Esophagus squamous epithelium (tissue), 5 donors: ENCODE data around the gene CD82. TPM values are rescaled to one million over a fixed set of nuclear protein-coding genes. Genes with fewer than 3 reads are reported as not detected.
A peak's percentile ranks its signal among the peaks of the same experiment; 100 is the strongest.

ENCODE experiments used
- DNase-seq: peaks from one replicate; lab custom pipeline; 2025; lab: John Stamatoyannopoulos, UW
- H3K27ac ChIP-seq, 4 donors: fragments of 200-600 bp; sonication (generic); one replicate each; pipeline ENCODE4 v1.5.1; 2016 to 2019; ENCODE audit warnings: mild to moderate bottlenecking in 1 of 4
- H3K27me3 ChIP-seq, 4 donors: fragments of 200-600 bp; sonication (generic); 1 replicate in 3 of 4; 2 replicates in 1 of 4; pipeline versions ENCODE4 v1.5.1 to v1.6.0; 2017 to 2021; ENCODE audit warnings: antibody characterized with exemption in 1 of 4
- H3K36me3 ChIP-seq, 3 donors: fragments of 200-600 bp; sonication (generic); one replicate each; pipeline ENCODE4 v1.5.1; 2016 to 2019
- H3K4me1 ChIP-seq, 3 donors: fragments of 200-600 bp; sonication (generic); one replicate each; pipeline ENCODE4 v1.5.1; 2017 to 2019
- H3K4me3 ChIP-seq, 4 donors: fragments of 200-600 bp; sonication (generic); 1 replicate in 3 of 4; 2 replicates in 1 of 4; pipeline ENCODE4 v1.5.1; 2016 to 2019; ENCODE audit warnings: mild to moderate bottlenecking in 2 of 4, moderate library complexity in 1 of 4
- H3K9me3 ChIP-seq, 3 donors: fragments of 200-600 bp; sonication (generic); one replicate each; pipeline ENCODE4 v1.5.1; 2016 to 2019
- POLR2A ChIP-seq, 4 donors: fragments of 450-650 bp; IDR thresholded peaks; one replicate each; pipeline ENCODE4 v1.6.1; 2017; ENCODE audit warnings: antibody characterized with exemption in 4 of 4, mild to moderate bottlenecking in 4 of 4, moderate library complexity in 3 of 4
- WGBS, 2 donors: methylation state at CpG; one replicate each; pipeline ENCODE4 v1.1.5; 2018; 5-methylcytosine and 5-hydroxymethylcytosine counted together
- intact Hi-C: fragments of 100-400 bp; cut with DNase I; formaldehyde crosslinking; loops from one replicate; pipeline ENCODE4 v1.15.0; 2022
- total RNA-seq, 4 donors: library from RNA; depleted of rRNA; stranded (reverse); fragments of >200 nt; gene quantifications; one replicate each; pipeline ENCODE4 v1.1.0, GENCODE V29; 2016
- TF ChIP-seq, protein P1 (sequence below), 6 experiments: fragments of 450-650 bp in 4 of 6; fragments of 200-600 bp in 2 of 6; sonication (generic) in 2 of 6; IDR thresholded peaks; one replicate each; pipeline ENCODE4 v1.5.1; 2016 to 2019; ENCODE audit warnings: antibody characterized with exemption in 6 of 6, mild to moderate bottlenecking in 4 of 6, moderate library complexity in 4 of 6
- donor health status: DM: yes; HTN: yes; CAD: no.

Gene CD82
- total RNA-seq, 4 donors from 2014 or later = 70.9 to 137 (median 108) TPM

- Histone ChIP-seq H3K36me3 (peaks cover 0 to 24% (median 4%) of the 10 kb centered on the region in 3 donors), H3K4me3 (no peak overlapping the region), H3K27me3 (no peaks in the 10 kb centered on the region), H3K4me1 (peaks cover 64 to 100% (median 82%) of the 10 kb centered on the region in 3 donors), H3K9me3 (no peaks in the 10 kb centered on the region), H3K27ac (peak overlapping the region; percentile 76 to 88 (median 84))
- DNase-seq = no peak
- intact Hi-C loops = no loop called here
- WGBS, 2 donors = 54 to 63% methylated on average over 4 of the region's 4 CpGs
- TF ChIP-seq POLR2A (IDR thresholded peaks at IDR 0.05) = no peak
- TF ChIP-seq, protein P1, sequence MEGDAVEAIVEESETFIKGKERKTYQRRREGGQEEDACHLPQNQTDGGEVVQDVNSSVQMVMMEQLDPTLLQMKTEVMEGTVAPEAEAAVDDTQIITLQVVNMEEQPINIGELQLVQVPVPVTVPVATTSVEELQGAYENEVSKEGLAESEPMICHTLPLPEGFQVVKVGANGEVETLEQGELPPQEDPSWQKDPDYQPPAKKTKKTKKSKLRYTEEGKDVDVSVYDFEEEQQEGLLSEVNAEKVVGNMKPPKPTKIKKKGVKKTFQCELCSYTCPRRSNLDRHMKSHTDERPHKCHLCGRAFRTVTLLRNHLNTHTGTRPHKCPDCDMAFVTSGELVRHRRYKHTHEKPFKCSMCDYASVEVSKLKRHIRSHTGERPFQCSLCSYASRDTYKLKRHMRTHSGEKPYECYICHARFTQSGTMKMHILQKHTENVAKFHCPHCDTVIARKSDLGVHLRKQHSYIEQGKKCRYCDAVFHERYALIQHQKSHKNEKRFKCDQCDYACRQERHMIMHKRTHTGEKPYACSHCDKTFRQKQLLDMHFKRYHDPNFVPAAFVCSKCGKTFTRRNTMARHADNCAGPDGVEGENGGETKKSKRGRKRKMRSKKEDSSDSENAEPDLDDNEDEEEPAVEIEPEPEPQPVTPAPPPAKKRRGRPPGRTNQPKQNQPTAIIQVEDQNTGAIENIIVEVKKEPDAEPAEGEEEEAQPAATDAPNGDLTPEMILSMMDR (IDR thresholded peaks at IDR 0.05) = no peak
Measured at GRCh38 chr11:44576656-44577055, 11.2 kb downstream of the CD82 start.

DNA sequence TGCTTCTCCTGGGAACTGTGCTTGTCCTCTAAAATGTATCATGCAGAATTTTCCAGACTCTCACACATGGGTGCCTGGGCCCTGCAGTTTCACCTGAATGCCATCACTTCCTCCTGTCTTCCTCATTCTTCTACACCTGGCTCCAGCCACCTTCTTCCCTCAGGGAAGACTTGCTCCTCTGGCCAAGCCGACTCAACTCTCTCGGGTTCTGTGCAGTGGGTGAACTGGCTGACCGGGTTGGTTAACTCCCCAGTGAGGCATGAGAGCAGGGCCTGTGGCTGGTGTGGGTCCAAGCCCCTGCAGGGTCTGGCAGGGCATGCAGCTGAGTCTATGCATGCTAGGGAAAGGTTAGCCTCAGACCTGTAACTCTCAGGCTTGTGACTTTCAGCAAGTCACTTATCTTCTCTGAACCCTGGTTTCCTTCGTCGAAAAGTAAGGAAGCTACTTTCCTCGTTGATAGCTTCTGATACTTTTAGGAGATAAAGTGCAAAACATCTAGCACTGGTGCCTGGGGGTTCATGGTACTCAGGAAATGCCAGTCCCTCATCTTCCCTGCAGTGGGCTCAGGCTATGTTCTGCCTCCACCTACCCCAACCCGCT lies 11.9 kb downstream of the CD82 start:
- no peak for TF ChIP-seq POLR2A (IDR thresholded peaks at IDR 0.05)
- TF ChIP-seq, protein P1 (IDR thresholded peaks at IDR 0.05) = peak in 1 of 6 experiments; percentile 12
- peak overlapping the region; percentile 76 to 88 (median 84) for H3K27ac ChIP-seq
- no peak for DNase-seq
- no peaks in the 10 kb centered on the region for H3K9me3 ChIP-seq
- H3K4me1 ChIP-seq = peaks cover 64 to 93% (median 76%) of the 10 kb centered on the region in 3 donors
- peaks cover 0 to 27% (median 6%) of the 10 kb centered on the region in 3 donors for H3K36me3 ChIP-seq
- 44 to 50% methylated on average over 4 of the region's 7 CpGs for WGBS, 2 donors
- H3K27me3 ChIP-seq = no peaks in the 10 kb centered on the region
- H3K4me3 ChIP-seq = no peak overlapping the region
- intact Hi-C loops = no loop called here

DNA sequence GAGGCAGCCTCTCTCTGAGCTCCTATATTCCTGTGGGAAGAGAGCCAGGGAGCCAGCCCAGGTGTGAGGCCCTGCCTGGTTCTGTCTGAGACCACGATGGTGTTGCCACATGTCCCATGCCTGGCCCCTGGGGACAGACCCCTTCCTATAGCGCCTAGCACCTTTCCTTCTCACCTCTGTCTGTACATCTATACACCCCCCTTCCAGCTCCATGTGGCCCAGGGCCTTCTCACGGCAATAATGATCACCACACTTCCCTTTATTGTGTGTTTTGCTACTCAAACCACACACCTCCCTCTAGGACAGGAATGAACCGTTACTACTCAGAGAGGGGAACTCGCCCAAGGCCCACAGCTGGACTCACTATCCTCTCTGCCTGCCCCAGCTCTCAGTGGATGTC lies 12.8 kb downstream of the CD82 start:
- Histone ChIP-seq H3K4me3 (no peak overlapping the region), H3K27me3 (no peaks in the 10 kb centered on the region), H3K4me1 (peaks cover 60 to 84% (median 69%) of the 10 kb centered on the region in 3 donors), H3K27ac (peak overlapping the region; percentile 76 to 88 (median 84)), H3K36me3 (peaks cover 0 to 36% (median 6%) of the 10 kb centered on the region in 3 donors), H3K9me3 (peaks cover 0 to 8% (median 0%) of the 10 kb centered on the region in 3 donors)
- no peak for DNase-seq
- intact Hi-C loops = no loop called here
- WGBS, 2 donors = 29 to 51% methylated on average over 3 to 5 of the region's 5 CpGs
- TF ChIP-seq, protein P1 (IDR thresholded peaks at IDR 0.05) = no peak
- TF ChIP-seq POLR2A (IDR thresholded peaks at IDR 0.05) = no peak

DNA sequence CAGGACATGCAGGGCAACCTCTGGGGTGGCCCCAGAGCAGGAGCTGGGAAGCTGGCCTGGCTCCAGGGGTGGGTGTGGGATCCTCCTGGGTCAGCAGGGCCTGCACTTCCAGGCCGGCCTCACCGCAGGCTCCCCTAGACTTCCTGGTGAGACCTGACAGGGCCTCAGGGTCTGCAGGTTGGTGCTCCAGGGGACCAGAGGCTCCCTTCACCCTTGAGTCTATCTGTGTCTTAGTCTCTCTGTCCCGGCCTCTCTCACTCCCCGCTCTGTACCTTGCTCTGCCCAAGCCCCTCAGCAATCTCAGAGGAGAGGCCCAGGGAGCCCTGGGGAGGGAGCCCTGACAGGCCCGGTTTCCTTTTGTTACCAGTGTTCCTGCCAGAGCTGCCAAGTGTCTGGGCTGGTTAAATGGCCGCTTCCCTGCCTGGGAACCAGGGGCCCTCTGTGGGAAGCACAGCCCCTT lies 13.9 kb downstream of the CD82 start:
- Histone ChIP-seq H3K9me3 (peaks cover 0 to 10% (median 0%) of the 10 kb centered on the region in 3 donors), H3K27me3 (no peaks in the 10 kb centered on the region), H3K27ac (peak overlapping the region; percentile 76 to 88 (median 84)), H3K36me3 (peaks cover 0 to 47% (median 6%) of the 10 kb centered on the region in 3 donors), H3K4me1 (peaks cover 52 to 81% (median 59%) of the 10 kb centered on the region in 3 donors), H3K4me3 (no peak overlapping the region)
- DNase-seq = no peak
- WGBS, 2 donors = 31 to 60% methylated on average over 1 to 2 of the region's 6 CpGs
- TF ChIP-seq, protein P1 (IDR thresholded peaks at IDR 0.05) = no peak
- TF ChIP-seq POLR2A (IDR thresholded peaks at IDR 0.05) = no peak
- intact Hi-C loops = no loop called here

GRCh38 chr11:44580701-44581100 lies 15.2 kb downstream of the CD82 start:
- no peak overlapping the region for H3K4me3 ChIP-seq
- H3K27ac ChIP-seq = no peak overlapping the region
- no peaks in the 10 kb centered on the region for H3K27me3 ChIP-seq
- peaks cover 0 to 59% (median 6%) of the 10 kb centered on the region in 3 donors for H3K36me3 ChIP-seq
- intact Hi-C loops = no loop called here
- 53 to 71% methylated on average over 2 of the region's 2 CpGs for WGBS, 2 donors
- no peak for DNase-seq
- H3K4me1 ChIP-seq = peaks cover 40 to 81% (median 49%) of the 10 kb centered on the region in 3 donors
- H3K9me3 ChIP-seq = peaks cover 0 to 10% (median 0%) of the 10 kb centered on the region in 3 donors
- no peak for TF ChIP-seq POLR2A (IDR thresholded peaks at IDR 0.05)
- TF ChIP-seq, protein P1 (IDR thresholded peaks at IDR 0.05) = no peak
